CD4-positive, alpha-beta T cell treated with Interleukin-21 for 1 hour (primary cell): ENCODE data around the gene AVPR2.

Experiments used
- DNase-seq: peaks from one replicate; pipeline ENCODE4 v3.0.0-alpha.2; 2020

Gene AVPR2

GRCh38 chrX:153954558-153955227 lies 50.2 kb downstream of the AVPR2 start:
- no peak for DNase-seq

- DNase-seq = no peak
Observed at GRCh38 chrX:153955228-153955732, 50.8 kb downstream of the AVPR2 start.

- DNase-seq = no peak
Observed at GRCh38 chrX:153956044-153956907, 51.8 kb downstream of the AVPR2 start.
